ENCODE data around the gene STRA8. TPM values are rescaled to one million over a fixed set of nuclear protein-coding genes. Genes with fewer than 3 reads are reported as not detected.

Gene STRA8
- total RNA-seq, 2 experiments from 2014 or later: not detected

GRCh38 chr7:135260930-135261721, 27.5 kb downstream of the STRA8 start:
- H3K9me3 Mint-ChIP-seq: peaks cover 16% of the 10 kb centered on the region
- H3K4me1 Mint-ChIP-seq (ENCODE audit: low read depth): no peaks in the 10 kb centered on the region
- no peak overlapping the region for H3K4me3 Mint-ChIP-seq
- peaks cover 2% of the 10 kb centered on the region for H3K36me3 Mint-ChIP-seq (ENCODE audit: low read depth)
- DNase-seq: no peak
- H3K27ac Mint-ChIP-seq: peak overlapping the region; percentile 21
- CTCF ChIA-PET: interaction anchor here (0.7 to 4.1 kb wide), 3 partner anchors 14 to 22 kb away, joined by 3 to 33 read pairs (median 7); no protein-coding TSS in a partner anchor
- intact Hi-C loops (cut with micrococcal nuclease): no loop called here
- H3K27me3 Mint-ChIP-seq (ENCODE audit: low read depth): peaks cover 2% of the 10 kb centered on the region

DNA sequence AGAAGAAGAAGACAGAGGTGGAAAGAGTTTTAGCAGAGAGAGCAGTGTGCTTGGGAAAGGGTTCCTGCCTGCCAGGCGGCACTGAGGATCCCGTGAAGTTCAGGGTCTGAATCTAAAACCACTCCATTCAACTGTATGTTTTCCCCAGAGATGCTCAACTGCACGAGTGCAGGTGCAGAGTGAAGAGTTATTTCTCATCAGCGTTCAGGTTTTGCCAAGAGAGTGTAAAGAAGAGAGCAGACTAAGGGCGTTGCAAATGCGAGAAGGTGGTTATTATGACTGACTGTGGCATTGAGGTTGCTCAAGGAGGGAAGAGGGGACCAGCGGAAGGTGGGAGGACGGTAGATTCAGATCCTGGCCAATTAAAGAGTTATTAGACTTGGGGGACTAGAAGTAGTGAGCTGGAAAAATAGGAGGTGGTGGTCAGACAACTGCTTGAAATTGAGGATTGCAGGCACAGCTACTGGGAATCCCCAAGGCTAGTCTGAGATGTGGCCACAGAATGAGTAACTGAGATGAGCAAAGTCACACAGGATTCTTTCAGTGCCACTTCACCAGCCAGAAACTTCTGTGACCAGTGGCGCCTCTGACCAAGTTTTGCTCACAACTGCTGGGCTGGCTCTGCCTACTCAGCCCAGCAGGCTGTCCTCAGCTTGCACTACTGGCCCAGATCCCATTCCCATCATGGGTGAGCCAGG, 29.1 kb downstream of the STRA8 start:
- H3K4me3 Mint-ChIP-seq: no peak overlapping the region

GRCh38 chr7:135263321-135263970, 29.8 kb downstream of the STRA8 start:
- Mint-ChIP-seq H3K4me3 (no peak overlapping the region), H3K9me3 (peaks cover 16% of the 10 kb centered on the region), H3K27ac (no peak overlapping the region), H3K4me1 (ENCODE audit: low read depth) (no peaks in the 10 kb centered on the region), H3K27me3 (ENCODE audit: low read depth) (peaks cover 2% of the 10 kb centered on the region), H3K36me3 (ENCODE audit: low read depth) (peaks cover 2% of the 10 kb centered on the region)
- CTCF ChIA-PET: interaction anchor here (0.6 to 4.1 kb wide), 4 partner anchors 11 to 805 kb away, joined by 3 to 33 read pairs (median 5); no protein-coding TSS in a partner anchor
- no peak for DNase-seq
- intact Hi-C loops (cut with micrococcal nuclease): no loop called here

More for the DNA sequence above, 29.1 kb downstream of the STRA8 start:
- Mint-ChIP-seq H3K9me3 (peaks cover 16% of the 10 kb centered on the region), H3K27me3 (ENCODE audit: low read depth) (peaks cover 2% of the 10 kb centered on the region), H3K36me3 (ENCODE audit: low read depth) (peaks cover 2% of the 10 kb centered on the region), H3K4me1 (ENCODE audit: low read depth) (no peaks in the 10 kb centered on the region), H3K27ac (no peak overlapping the region)
- no peak for DNase-seq
- intact Hi-C loops (cut with micrococcal nuclease): no loop called here
- CTCF ChIA-PET: interaction anchor here (0.6 to 4.1 kb wide), 3 partner anchors 12 to 804 kb away, joined by 3 to 33 read pairs (median 7); no protein-coding TSS in a partner anchor

GRCh38 chr7:135265637-135266036, 32.0 kb downstream of the STRA8 start:
- H3K27me3 Mint-ChIP-seq (ENCODE audit: low read depth): peaks cover 2% of the 10 kb centered on the region
- H3K36me3 Mint-ChIP-seq (ENCODE audit: low read depth): peaks cover 2% of the 10 kb centered on the region
- peaks cover 16% of the 10 kb centered on the region for H3K9me3 Mint-ChIP-seq
- H3K4me1 Mint-ChIP-seq (ENCODE audit: low read depth): no peaks in the 10 kb centered on the region
- no peak for DNase-seq
- H3K27ac Mint-ChIP-seq: no peak overlapping the region
- no peak overlapping the region for H3K4me3 Mint-ChIP-seq
- intact Hi-C loops (cut with micrococcal nuclease): no loop called here
- CTCF ChIA-PET: interaction anchor here (1.2 kb wide), 1 partner anchor 9 kb away, joined by 4 read pairs; no protein-coding TSS in a partner anchor

DNA sequence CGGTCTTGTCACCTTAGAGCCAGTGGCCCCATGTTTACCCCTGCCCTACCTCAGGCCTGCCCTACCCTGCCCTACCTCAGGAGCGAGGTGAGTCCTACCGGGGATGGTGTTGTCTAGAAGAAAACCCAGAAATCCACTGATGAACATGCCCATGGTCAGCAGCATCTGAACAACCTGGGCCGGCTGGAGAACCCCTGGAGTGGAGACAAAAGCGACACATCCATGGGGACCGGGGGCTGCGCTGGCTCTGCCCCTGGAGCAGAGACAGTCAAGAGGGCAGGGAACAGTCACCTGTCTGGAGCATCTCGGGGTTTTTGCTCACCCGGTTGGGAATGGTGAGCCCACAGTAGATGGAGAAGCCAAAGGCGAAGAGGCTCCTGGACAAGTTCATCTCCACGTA, 36.3 kb downstream of the STRA8 start:
- intact Hi-C loops (cut with micrococcal nuclease): no loop called here
- Mint-ChIP-seq H3K27me3 (ENCODE audit: low read depth) (no peaks in the 10 kb centered on the region), H3K9me3 (peaks cover 7% of the 10 kb centered on the region), H3K4me1 (ENCODE audit: low read depth) (peaks cover 3% of the 10 kb centered on the region), H3K36me3 (ENCODE audit: low read depth) (no peaks in the 10 kb centered on the region), H3K27ac (no peak overlapping the region), H3K4me3 (no peak overlapping the region)
- DNase-seq: no peak
- CTCF ChIA-PET: no interaction called here

DNA sequence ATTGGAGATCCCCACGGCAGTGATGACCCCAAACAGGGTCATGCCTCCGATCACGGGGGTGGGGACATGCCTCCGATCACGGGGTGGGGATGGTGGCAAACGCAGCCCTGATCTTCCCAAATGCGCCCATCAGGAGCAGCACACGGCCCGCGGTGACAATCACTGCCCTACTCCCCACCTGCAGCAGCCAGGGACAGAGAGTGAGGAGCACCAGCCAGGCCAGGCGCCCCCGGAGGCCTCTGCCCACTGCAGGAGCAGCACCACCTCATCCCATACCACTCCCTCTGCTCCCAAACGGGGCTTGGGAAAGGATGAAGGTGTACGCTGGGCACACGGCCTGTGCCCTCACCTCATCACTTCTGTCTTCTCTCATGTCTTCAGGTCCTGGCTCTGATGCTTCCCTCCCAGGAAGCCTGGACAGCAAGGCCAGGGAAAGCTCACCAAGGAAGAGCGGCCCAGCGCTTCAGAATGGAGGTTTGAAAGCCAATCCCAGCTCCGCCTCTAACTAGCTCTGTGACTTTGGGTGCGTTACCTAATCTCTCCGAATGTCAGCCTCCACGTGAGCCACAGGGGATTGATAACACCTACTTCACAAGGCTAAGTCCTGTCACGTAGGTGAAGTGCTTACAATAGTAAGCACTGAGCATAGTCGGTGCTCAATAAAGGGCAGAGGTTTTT, 37.1 kb downstream of the STRA8 start:
- intact Hi-C loops (cut with micrococcal nuclease): no loop called here
- Mint-ChIP-seq H3K4me1 (ENCODE audit: low read depth) (peaks cover 3% of the 10 kb centered on the region), H3K27me3 (ENCODE audit: low read depth) (no peaks in the 10 kb centered on the region), H3K36me3 (ENCODE audit: low read depth) (no peaks in the 10 kb centered on the region), H3K9me3 (peaks cover 4% of the 10 kb centered on the region), H3K27ac (no peak overlapping the region), H3K4me3 (no peak overlapping the region)
- CTCF ChIA-PET: no interaction called here
- DNase-seq: no peak

DNA sequence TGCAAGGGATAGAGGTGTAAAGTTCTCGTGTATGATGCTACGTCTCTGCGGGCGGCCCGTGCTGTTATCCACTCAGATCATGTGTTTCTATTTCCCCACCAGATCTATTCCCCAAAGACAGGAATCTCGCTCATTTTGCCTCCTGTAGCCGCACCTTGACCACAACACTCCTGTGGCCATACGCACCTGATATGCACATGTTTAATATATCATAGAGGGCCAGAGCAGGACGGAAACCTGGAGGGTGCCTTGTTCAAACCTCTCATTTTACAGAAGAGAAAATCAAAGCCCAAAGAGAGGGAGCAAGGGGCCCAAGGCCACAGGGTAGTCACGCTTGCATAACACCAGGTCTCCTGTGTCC, 37.6 kb downstream of the STRA8 start:
- Mint-ChIP-seq H3K4me3 (no peak overlapping the region), H3K27me3 (ENCODE audit: low read depth) (no peaks in the 10 kb centered on the region), H3K9me3 (no peaks in the 10 kb centered on the region), H3K36me3 (ENCODE audit: low read depth) (no peaks in the 10 kb centered on the region), H3K4me1 (ENCODE audit: low read depth) (peaks cover 3% of the 10 kb centered on the region), H3K27ac (no peak overlapping the region)
- DNase-seq: no peak
- intact Hi-C loops (cut with micrococcal nuclease): no loop called here
- CTCF ChIA-PET: no interaction called here

DNA sequence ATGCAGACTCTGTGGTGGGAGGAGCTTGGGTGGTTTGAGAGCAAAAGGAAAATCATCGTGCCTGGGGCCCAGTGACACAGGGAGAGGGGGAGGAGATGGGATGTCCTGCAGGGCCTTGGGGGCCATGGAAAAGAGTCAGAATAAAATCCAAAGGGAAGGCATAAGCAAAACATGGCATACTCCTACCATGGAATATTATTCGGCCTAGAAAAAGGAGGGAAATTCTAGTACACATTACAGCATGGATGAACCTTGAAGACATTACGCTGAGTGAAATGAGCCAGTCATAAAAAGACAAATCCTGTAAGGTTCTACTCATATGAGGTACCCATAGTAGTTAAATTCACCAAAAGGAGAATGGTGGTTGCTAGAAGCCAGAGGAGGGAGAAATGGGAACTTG, 38.7 kb downstream of the STRA8 start:
- intact Hi-C loops (cut with micrococcal nuclease): no loop called here
- DNase-seq: no peak

GRCh38 chr7:135273581-135273980, 39.9 kb downstream of the STRA8 start:
- no peaks in the 10 kb centered on the region for H3K27me3 Mint-ChIP-seq (ENCODE audit: low read depth)
- H3K27ac Mint-ChIP-seq: no peak overlapping the region
- no peak overlapping the region for H3K4me3 Mint-ChIP-seq
- H3K4me1 Mint-ChIP-seq (ENCODE audit: low read depth): peaks cover 3% of the 10 kb centered on the region
- no peak for DNase-seq
- H3K9me3 Mint-ChIP-seq: no peaks in the 10 kb centered on the region
- intact Hi-C loops (cut with micrococcal nuclease): no loop called here
- CTCF ChIA-PET: interaction anchor here (0.9 to 4.5 kb wide), 12 partner anchors 12 to 383 kb away, joined by 3 to 33 read pairs (median 5); no protein-coding TSS in a partner anchor
- no peaks in the 10 kb centered on the region for H3K36me3 Mint-ChIP-seq (ENCODE audit: low read depth)

More for the DNA sequence above, 38.7 kb downstream of the STRA8 start:
- CTCF ChIA-PET: interaction anchor here (0.6 kb wide), 1 partner anchor 309 kb away, joined by 4 read pairs; no protein-coding TSS in a partner anchor
- H3K4me1 Mint-ChIP-seq (ENCODE audit: low read depth): peaks cover 3% of the 10 kb centered on the region
- H3K4me3 Mint-ChIP-seq: no peak overlapping the region
- no peaks in the 10 kb centered on the region for H3K36me3 Mint-ChIP-seq (ENCODE audit: low read depth)
- H3K27ac Mint-ChIP-seq: no peak overlapping the region
- H3K9me3 Mint-ChIP-seq: no peaks in the 10 kb centered on the region
- H3K27me3 Mint-ChIP-seq (ENCODE audit: low read depth): no peaks in the 10 kb centered on the region

- DNase-seq: peak; percentile 89
- H3K4me1 Mint-ChIP-seq (ENCODE audit: low read depth): peaks cover 3% of the 10 kb centered on the region
- H3K9me3 Mint-ChIP-seq: peaks cover 1% of the 10 kb centered on the region
- no peak overlapping the region for H3K4me3 Mint-ChIP-seq
- CTCF ChIA-PET: interaction anchor here (0.5 to 4.5 kb wide), 48 partner anchors 9 to 484 kb away, joined by 3 to 33 read pairs (median 4); partner anchors contain the start of gene NUP205
- H3K27ac Mint-ChIP-seq: no peak overlapping the region
- no peaks in the 10 kb centered on the region for H3K27me3 Mint-ChIP-seq (ENCODE audit: low read depth)
- intact Hi-C loops (cut with micrococcal nuclease): loop anchor here (1.0 kb wide), 2 partner anchors 284 to 371 kb away; no protein-coding TSS in a partner anchor
- H3K36me3 Mint-ChIP-seq (ENCODE audit: low read depth): no peaks in the 10 kb centered on the region
Measured at GRCh38 chr7:135274495-135275268, 41.0 kb downstream of the STRA8 start.

DNA sequence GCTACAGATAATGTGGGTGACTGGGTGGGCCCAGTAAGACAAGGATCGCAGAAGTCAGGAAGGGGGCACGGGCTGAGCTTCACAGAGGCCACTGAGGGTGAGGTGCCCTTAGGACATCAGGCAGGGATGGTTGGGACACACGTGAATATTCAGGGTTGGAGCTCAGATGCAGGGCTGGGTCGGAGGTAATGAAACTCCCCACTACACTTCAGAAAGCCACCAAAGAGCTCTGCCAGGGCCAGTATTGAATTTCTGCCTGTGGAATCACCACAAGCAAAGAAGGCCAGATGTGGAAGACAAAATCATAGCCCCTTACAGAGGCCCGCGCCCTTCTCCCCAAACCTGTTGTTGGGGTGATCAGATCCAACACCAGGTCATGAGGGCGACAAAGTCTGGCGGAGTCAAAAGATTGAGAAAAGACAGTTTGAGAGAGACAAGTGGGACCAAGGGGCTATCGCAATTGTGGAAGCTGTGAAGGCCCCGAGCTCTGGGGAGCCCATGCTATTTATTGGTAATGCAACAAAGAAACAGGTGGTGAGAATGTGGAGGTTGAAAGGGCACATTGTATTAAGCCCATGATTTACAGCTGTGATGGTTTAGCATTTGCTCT, 42.4 kb downstream of the STRA8 start:
- intact Hi-C loops (cut with micrococcal nuclease): no loop called here
- no peak for DNase-seq
- no peaks in the 10 kb centered on the region for H3K36me3 Mint-ChIP-seq (ENCODE audit: low read depth)
- H3K4me3 Mint-ChIP-seq: no peak overlapping the region
- H3K27ac Mint-ChIP-seq: no peak overlapping the region
- peaks cover 1% of the 10 kb centered on the region for H3K9me3 Mint-ChIP-seq
- CTCF ChIA-PET: interaction anchor here (0.7 to 4.5 kb wide), 10 partner anchors 12 to 1753 kb away, joined by 3 to 33 read pairs (median 6); no protein-coding TSS in a partner anchor
- H3K27me3 Mint-ChIP-seq (ENCODE audit: low read depth): peaks cover 2% of the 10 kb centered on the region
- H3K4me1 Mint-ChIP-seq (ENCODE audit: low read depth): peaks cover 3% of the 10 kb centered on the region

Measured in activated naive CD4-positive, alpha-beta T cell treated with anti-CD3 and anti-CD28 coated beads for 36 hours (primary cell).